ENCODE measurements around the gene SFXN2. TPM values are rescaled to one million over a fixed set of nuclear protein-coding genes. Genes with fewer than 3 reads are reported as not detected.

Gene SFXN2
- total and polyA plus RNA-seq, 12 donors = 0.91 to 12.2 (median 5.7) TPM

- peak in 2 of 7 donors; percentile 43 to 63 for DNase-seq
- TF ChIP-seq CTCF (IDR thresholded peaks at IDR 0.05) (peak; percentile 32 to 66 (median 54)), POLR2A (IDR thresholded peaks at IDR 0.05) (no peak)
- peak overlapping the region in 1 of 4 donors; percentile 20 for H3K4me3 ChIP-seq
- intact Hi-C loops (cut with DNase I) = no loop called here
- WGBS, 4 donors = 46 to 85% (median 79%) methylated on average over 1 to 4 of the region's 4 CpGs
- H3K27me3 ChIP-seq = no peaks in the 10 kb centered on the region
- no peaks in the 10 kb centered on the region for H3K36me3 ChIP-seq (replicated peaks in 1 of 2)
- H3K9me3 ChIP-seq (replicated peaks in 1 of 3) = no peaks in the 10 kb centered on the region
- H3K4me1 ChIP-seq (replicated peaks in 1 of 2) = peaks cover 17 to 42% of the 10 kb centered on the region in 2 donors
- H3K27ac ChIP-seq = peak overlapping the region; percentile 26 to 87 (median 48)
These were observed 38.7 kb downstream of the SFXN2 start for GRCh38 chr10:102752934-102753664.

DNA sequence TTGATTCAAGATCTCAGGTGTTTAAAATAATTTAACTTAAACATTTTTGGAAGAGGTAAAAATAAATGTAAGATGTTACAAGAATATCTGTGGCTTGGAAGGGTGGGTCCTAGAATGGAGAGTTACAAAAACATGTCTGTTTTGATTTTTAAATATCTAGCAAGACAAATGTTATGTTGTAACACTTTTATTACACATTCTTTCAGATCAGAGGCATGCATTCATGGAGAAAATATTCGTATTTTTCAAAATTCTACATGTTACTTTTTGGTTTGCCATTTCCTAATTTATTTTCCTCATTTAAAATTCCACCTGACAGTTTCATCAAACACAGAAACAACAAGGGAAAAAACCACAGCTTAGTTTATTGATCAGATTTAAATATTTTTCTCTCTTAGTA is 39.3 kb downstream of the SFXN2 start:
- Histone ChIP-seq H3K4me1 (replicated peaks in 1 of 2) (peaks cover 17 to 48% of the 10 kb centered on the region in 2 donors), H3K27me3 (no peaks in the 10 kb centered on the region), H3K27ac (peak overlapping the region in 4 of 5 donors; percentile 26 to 87 (median 62)), H3K36me3 (replicated peaks in 1 of 2) (no peaks in the 10 kb centered on the region), H3K4me3 (no peak overlapping the region), H3K9me3 (replicated peaks in 1 of 3) (no peaks in the 10 kb centered on the region)
- no peak for TF ChIP-seq CTCF (IDR thresholded peaks at IDR 0.05)
- DNase-seq = no peak
- intact Hi-C loops (cut with DNase I) = no loop called here
- 42 to 79% (median 69%) methylated on average over 1 of the region's 1 CpG for WGBS, 4 donors

DNA sequence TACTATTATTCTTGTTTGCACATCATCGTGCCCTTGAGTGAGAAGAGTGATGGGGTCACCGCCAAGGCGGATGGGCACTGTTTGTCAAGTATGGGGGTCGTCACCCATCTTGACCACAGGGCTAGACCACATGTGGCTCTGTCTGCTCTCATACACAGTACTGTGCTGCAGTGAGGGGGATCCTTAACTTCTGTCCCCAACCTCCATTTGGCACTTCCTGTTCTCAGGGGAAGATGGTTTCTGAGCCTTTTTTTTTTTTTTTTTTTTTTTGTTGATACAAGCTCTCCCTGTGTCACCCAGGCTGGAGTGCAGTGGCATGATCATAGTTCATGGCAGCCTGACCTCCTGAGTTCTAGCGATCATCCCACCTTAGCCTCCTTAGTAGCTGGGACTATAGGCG is 42.9 kb downstream of the SFXN2 start:
- no peak for DNase-seq
- whole genome bisulfite sequencing, 4 donors = 85 to 91% (median 89%) methylated on average over 6 of the region's 6 CpGs
- TF ChIP-seq CTCF (IDR thresholded peaks at IDR 0.05) (no peak), POLR2A (IDR thresholded peaks at IDR 0.05) (no peak)
- peak overlapping the region in 1 of 5 donors; percentile 19 for H3K27ac ChIP-seq
- no peak overlapping the region for H3K4me3 ChIP-seq
- H3K9me3 ChIP-seq (replicated peaks in 1 of 3) = no peaks in the 10 kb centered on the region
- H3K4me1 ChIP-seq (replicated peaks in 1 of 2) = peaks cover 27 to 56% of the 10 kb centered on the region in 2 donors
- intact Hi-C loops (cut with DNase I) = no loop called here
- no peaks in the 10 kb centered on the region for H3K36me3 ChIP-seq (replicated peaks in 1 of 2)
- no peaks in the 10 kb centered on the region for H3K27me3 ChIP-seq

DNA sequence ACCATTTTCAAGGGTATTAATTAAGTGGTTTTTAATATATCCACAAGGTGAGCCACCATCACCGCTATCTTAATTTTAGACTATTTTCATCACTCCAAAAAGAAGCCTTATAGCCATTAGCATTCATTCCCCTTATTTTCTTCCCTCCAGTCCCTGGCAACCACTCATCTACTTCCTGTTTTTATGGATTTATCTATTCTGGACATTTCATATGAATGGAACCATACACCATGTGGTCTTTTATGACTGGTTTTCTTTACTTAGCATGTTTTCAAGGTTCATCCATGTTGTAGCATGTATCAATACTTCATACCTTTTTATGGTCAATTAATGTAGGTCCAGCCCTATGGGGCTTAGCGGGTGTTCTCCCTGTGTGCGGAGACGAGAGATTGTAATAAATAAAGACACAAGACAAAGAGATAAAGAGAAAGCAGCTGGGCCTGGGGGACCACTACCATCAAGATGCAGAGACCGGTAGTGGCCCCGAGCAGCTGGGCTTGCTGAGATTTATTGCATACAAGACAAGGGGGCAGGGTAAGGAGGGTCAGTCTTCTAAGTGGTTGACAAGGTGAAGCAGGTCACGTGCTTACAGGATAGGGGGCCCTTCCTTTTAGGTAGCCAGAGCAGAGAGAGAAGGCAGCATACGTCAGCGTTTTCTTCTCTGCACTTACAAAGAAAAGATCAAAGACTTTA is 44.0 kb downstream of the SFXN2 start:
- TF ChIP-seq CTCF (IDR thresholded peaks at IDR 0.05) = no peak
- no peak for TF ChIP-seq POLR2A (IDR thresholded peaks at IDR 0.05)
- H3K4me1 ChIP-seq (replicated peaks in 1 of 2) = peaks cover 23 to 56% of the 10 kb centered on the region in 2 donors
- no peaks in the 10 kb centered on the region for H3K9me3 ChIP-seq (replicated peaks in 1 of 3)
- H3K36me3 ChIP-seq (replicated peaks in 1 of 2) = no peaks in the 10 kb centered on the region
- DNase-seq = no peak
- no peaks in the 10 kb centered on the region for H3K27me3 ChIP-seq
- H3K27ac ChIP-seq = peak overlapping the region; percentile 11 to 79 (median 56)
- intact Hi-C loops (cut with DNase I) = no loop called here
- H3K4me3 ChIP-seq = no peak overlapping the region
- 40 to 47% (median 43%) methylated on average over 9 of the region's 9 CpGs for WGBS, 4 donors

Measured in adrenal gland (tissue), 12 donors.